Transverse colon (tissue), 4 donors: Measurements from ENCODE around the gene MYO3A. TPM values are rescaled to one million over a fixed set of nuclear protein-coding genes. Genes with fewer than 3 reads are reported as not detected.

Experiments
- DNase-seq: peaks from one replicate; pipeline ENCODE4 v3.0.0-alpha.2; 2019
- H3K27ac ChIP-seq, 4 donors: fragments of 200-600 bp; sonication (generic); 2 replicates each; pipeline ENCODE4 v1.5.1; 2016 to 2018; ENCODE audit warnings: inconsistent platforms in 4 of 4
- H3K27me3 ChIP-seq: fragments of 200-600 bp; sonication (generic); 2 replicates; pipeline ENCODE4 v1.5.1; 2017; ENCODE audit warnings: inconsistent platforms
- H3K36me3 ChIP-seq, 4 donors: fragments of 200-600 bp; sonication (generic); 2 replicates each; pipeline ENCODE4 v1.5.1; 2017 to 2019; ENCODE audit warnings: inconsistent platforms in 4 of 4
- H3K4me1 ChIP-seq, 4 donors: fragments of 200-600 bp; sonication (generic); 2 replicates each; pipeline ENCODE4 v1.5.1; 2017 to 2020; ENCODE audit warnings: inconsistent platforms in 4 of 4
- H3K4me3 ChIP-seq, 4 donors: fragments of 200-600 bp; sonication (generic); 1 replicate in 1 of 4; 2 replicates in 3 of 4; pipeline versions ENCODE4 v1.5.1 to v1.6.1; 2017 to 2019; ENCODE audit warnings: inconsistent platforms in 4 of 4
- H3K9me3 ChIP-seq, 2 donors: fragments of 200-600 bp; sonication (generic); 2 replicates each; pipeline ENCODE4 v1.5.1; 2017 to 2019; ENCODE audit warnings: inconsistent platforms in 2 of 2
- EP300 ChIP-seq: sonication (generic); formaldehyde crosslinking; IDR thresholded peaks from one replicate; pipeline ENCODE4 v1.6.1; 2017; ENCODE audit warnings: antibody characterized with exemption, low read depth
- POLR2A ChIP-seq: fragments of 450-650 bp; IDR thresholded peaks from one replicate; pipeline ENCODE4 v1.6.1; 2016; ENCODE audit warnings: antibody characterized with exemption, mild to moderate bottlenecking, moderate library complexity
- POLR2AphosphoS5 ChIP-seq, 3 donors: sonication (generic); formaldehyde crosslinking; IDR thresholded peaks; one replicate each; pipeline ENCODE4 v1.6.1; 2016; ENCODE audit warnings: antibody characterized with exemption in 3 of 3
- WGBS, 2 donors: methylation state at CpG; one replicate each; pipeline ENCODE4 v1.1.5; 2018; ENCODE audit warnings: low coverage in 1 of 2; 5-methylcytosine and 5-hydroxymethylcytosine counted together
- in situ Hi-C, 4 donors: fragments of 200-750 bp; cut with MboI; loops; one replicate each; pipeline versions ENCODE4 v1.15.0 to v1.15.1; 2017; ENCODE audit warnings: low sequenced_read_pairs in 3 of 4, low pct_ligation_motif_present in 1 of 4, low pct_unique_long_range_greater_than_20kb in 1 of 4
- intact Hi-C: fragments of 100-400 bp; cut with DNase I; formaldehyde crosslinking; loops from one replicate; pipeline ENCODE4 v1.15.1; 2023; ENCODE audit warnings: low total_unique reads
- total RNA-seq, 4 donors: library from RNA; depleted of rRNA; stranded (reverse); fragments of >200 nt; gene quantifications; one replicate each; pipeline ENCODE4 v1.1.0, GENCODE V29; 2016
- TF ChIP-seq, protein P1 (sequence below), 5 experiments: fragments of 200-600 bp in 3 of 5; fragments of 450-650 bp in 2 of 5; sonication (generic) in 3 of 5; IDR thresholded peaks; 1 replicate in 2 of 5; 2 replicates in 3 of 5; pipeline ENCODE4 v1.5.1; 2016 to 2017; ENCODE audit warnings: antibody characterized with exemption in 5 of 5, inconsistent platforms in 3 of 5, mild to moderate bottlenecking in 2 of 5, moderate library complexity in 1 of 5

The MYO3A gene
- total RNA-seq, 4 donors from 2014 or later = 0.27 to 1.3 (median 1.2) TPM; not detected in 1

DNA sequence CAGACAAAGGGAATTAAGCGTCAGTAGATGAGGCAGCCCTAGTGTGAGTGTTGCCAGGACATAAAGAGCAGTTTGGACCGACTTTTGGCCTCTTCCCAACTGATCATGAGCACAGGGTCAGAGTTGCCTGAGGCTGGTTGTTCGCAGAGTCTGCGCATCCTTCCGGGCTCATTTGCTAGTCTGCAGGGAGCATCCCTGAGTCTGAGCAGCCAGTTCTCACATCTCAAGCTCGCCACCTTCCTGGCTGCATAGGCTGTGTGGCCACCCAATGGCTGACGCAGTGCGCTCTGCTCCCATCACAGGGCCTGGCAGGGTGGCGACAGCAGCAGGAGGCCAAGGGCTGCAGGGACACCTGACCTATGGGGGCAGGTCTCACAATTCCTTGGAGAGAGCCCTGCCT, 287.5 kb downstream of the MYO3A start:
- Histone ChIP-seq H3K27me3 (peaks cover 84% of the 10 kb centered on the region), H3K27ac (no peak overlapping the region), H3K36me3 (no peaks in the 10 kb centered on the region), H3K4me3 (no peak overlapping the region), H3K9me3 (no peaks in the 10 kb centered on the region), H3K4me1 (peaks cover 0 to 11% (median 5%) of the 10 kb centered on the region in 4 donors)
- intact Hi-C loops = no loop called here
- TF ChIP-seq POLR2A (no peak), POLR2AphosphoS5 (IDR thresholded peaks at IDR 0.05) (no peak), EP300 (no peak)
- TF ChIP-seq, protein P1, sequence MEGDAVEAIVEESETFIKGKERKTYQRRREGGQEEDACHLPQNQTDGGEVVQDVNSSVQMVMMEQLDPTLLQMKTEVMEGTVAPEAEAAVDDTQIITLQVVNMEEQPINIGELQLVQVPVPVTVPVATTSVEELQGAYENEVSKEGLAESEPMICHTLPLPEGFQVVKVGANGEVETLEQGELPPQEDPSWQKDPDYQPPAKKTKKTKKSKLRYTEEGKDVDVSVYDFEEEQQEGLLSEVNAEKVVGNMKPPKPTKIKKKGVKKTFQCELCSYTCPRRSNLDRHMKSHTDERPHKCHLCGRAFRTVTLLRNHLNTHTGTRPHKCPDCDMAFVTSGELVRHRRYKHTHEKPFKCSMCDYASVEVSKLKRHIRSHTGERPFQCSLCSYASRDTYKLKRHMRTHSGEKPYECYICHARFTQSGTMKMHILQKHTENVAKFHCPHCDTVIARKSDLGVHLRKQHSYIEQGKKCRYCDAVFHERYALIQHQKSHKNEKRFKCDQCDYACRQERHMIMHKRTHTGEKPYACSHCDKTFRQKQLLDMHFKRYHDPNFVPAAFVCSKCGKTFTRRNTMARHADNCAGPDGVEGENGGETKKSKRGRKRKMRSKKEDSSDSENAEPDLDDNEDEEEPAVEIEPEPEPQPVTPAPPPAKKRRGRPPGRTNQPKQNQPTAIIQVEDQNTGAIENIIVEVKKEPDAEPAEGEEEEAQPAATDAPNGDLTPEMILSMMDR (IDR thresholded peaks at IDR 0.05) = no peak
- in situ Hi-C loops = no loop called here
- no peak for DNase-seq
- WGBS, 2 donors = 17 to 55% methylated on average over 1 to 9 of the region's 9 CpGs

DNA sequence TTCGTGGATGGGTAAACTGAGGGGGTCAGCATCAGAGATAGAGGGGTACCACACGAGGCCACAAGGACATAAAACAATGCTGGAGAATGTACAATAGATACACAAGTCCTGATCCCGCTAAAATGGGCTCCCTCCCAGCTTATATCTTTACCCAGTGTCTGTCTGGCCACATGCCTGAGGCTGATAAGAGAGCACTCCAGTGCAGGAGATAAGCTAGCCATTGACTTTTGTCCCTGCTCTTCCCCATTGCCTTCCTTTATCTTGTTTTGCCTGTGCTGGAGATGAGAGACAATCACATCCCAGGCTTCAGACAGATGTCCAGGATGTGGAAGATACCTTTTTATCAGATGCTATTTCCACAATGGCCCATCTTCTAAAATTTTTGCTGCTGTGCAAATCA, 288.5 kb downstream of the MYO3A start:
- WGBS, 2 donors = 20 to 29% methylated on average over 1 to 3 of the region's 3 CpGs
- H3K9me3 ChIP-seq = no peaks in the 10 kb centered on the region
- no peak overlapping the region for H3K4me3 ChIP-seq
- no peak overlapping the region for H3K27ac ChIP-seq
- DNase-seq = no peak
- intact Hi-C loops (no loop called here), in situ Hi-C loops (no loop called here)
- H3K4me1 ChIP-seq = peaks cover 0 to 7% (median 3%) of the 10 kb centered on the region in 4 donors
- TF ChIP-seq EP300 (no peak), POLR2A (no peak)
- TF ChIP-seq, protein P1 (IDR thresholded peaks at IDR 0.05) = no peak
- H3K36me3 ChIP-seq = no peaks in the 10 kb centered on the region
- peaks cover 74% of the 10 kb centered on the region for H3K27me3 ChIP-seq

DNA sequence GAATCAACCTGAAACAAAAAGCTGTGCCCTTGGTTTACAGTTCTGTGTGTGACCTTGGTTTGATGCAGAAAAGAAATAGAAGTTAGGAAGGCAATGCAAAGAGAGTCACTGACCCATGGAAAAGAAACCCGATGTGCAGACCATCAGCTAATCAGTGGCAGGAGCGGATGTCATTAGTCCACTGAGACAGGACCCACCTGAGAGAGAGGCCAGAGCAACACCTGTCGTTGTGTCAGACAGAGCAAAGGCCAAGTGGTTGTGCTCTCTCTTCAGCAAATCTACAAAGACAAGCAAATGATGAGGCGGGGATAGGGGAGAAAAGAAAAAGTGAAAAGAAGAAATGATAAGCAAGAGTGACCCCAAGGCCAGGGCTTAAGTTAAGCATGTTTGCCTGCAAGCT, 291.3 kb downstream of the MYO3A start:
- Histone ChIP-seq H3K27me3 (peaks cover 46% of the 10 kb centered on the region), H3K27ac (no peak overlapping the region), H3K36me3 (no peaks in the 10 kb centered on the region), H3K4me1 (no peaks in the 10 kb centered on the region), H3K9me3 (no peaks in the 10 kb centered on the region), H3K4me3 (no peak overlapping the region)
- in situ Hi-C loops (no loop called here), intact Hi-C loops (no loop called here)
- no peak for DNase-seq
- TF ChIP-seq EP300 (no peak), POLR2A (no peak), POLR2AphosphoS5 (IDR thresholded peaks at IDR 0.05) (no peak)
- TF ChIP-seq, protein P1 (IDR thresholded peaks at IDR 0.05) = no peak
- WGBS, 2 donors = 61 to 63% methylated on average over 4 of the region's 4 CpGs

DNA sequence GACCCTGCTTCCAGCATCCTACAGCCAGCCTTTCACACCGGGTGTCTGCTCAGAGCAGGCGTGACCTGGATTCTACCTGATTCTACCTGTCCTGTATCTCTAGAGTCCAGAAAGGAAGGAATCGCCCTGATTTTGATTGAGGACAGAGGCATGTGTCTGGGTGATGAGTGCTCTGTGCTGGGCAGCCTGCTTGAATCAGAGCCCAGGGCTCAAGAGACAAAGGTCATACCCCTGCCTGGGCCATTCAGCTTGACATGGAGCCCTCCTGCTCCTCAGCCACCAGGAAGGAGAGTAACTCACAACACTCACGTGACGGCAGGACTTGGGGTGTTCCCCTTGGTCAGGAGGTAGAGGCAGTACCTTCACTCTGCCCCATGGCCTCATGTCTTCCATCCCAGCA, 293.8 kb downstream of the MYO3A start:
- TF ChIP-seq, protein P1 (IDR thresholded peaks at IDR 0.05) = no peak
- no peak for TF ChIP-seq POLR2A
- TF ChIP-seq EP300 = no peak
- TF ChIP-seq POLR2AphosphoS5 (IDR thresholded peaks at IDR 0.05) = no peak
- 79% methylated on average over 5 of the region's 5 CpGs; no CpG with 5 or more reads in 1 of the 2 donors for WGBS, 2 donors
- in situ Hi-C loops = no loop called here
- Histone ChIP-seq H3K27me3 (peaks cover 22% of the 10 kb centered on the region), H3K9me3 (no peaks in the 10 kb centered on the region), H3K36me3 (no peaks in the 10 kb centered on the region), H3K4me3 (no peak overlapping the region), H3K4me1 (no peaks in the 10 kb centered on the region), H3K27ac (no peak overlapping the region)
- intact Hi-C loops = no loop called here
- DNase-seq = no peak
